HG03439 (cell line): Measurements from ENCODE around the gene ZCCHC12.
"Not testable (repeated sequence)": the region's sequence is repeated elsewhere in the genome, so short reads cannot be mapped to it uniquely, and the experiment has no call there.

Source experiments
- ATAC-seq: cut with Tn5 transposase; IDR thresholded peaks from one replicate; pipeline ENCODE4 v1.9.1; 2021; ENCODE audit warnings: mild to moderate bottlenecking, moderate library complexity; ENCODE audit not compliant: unreplicated experiment

ZCCHC12 gene

DNA sequence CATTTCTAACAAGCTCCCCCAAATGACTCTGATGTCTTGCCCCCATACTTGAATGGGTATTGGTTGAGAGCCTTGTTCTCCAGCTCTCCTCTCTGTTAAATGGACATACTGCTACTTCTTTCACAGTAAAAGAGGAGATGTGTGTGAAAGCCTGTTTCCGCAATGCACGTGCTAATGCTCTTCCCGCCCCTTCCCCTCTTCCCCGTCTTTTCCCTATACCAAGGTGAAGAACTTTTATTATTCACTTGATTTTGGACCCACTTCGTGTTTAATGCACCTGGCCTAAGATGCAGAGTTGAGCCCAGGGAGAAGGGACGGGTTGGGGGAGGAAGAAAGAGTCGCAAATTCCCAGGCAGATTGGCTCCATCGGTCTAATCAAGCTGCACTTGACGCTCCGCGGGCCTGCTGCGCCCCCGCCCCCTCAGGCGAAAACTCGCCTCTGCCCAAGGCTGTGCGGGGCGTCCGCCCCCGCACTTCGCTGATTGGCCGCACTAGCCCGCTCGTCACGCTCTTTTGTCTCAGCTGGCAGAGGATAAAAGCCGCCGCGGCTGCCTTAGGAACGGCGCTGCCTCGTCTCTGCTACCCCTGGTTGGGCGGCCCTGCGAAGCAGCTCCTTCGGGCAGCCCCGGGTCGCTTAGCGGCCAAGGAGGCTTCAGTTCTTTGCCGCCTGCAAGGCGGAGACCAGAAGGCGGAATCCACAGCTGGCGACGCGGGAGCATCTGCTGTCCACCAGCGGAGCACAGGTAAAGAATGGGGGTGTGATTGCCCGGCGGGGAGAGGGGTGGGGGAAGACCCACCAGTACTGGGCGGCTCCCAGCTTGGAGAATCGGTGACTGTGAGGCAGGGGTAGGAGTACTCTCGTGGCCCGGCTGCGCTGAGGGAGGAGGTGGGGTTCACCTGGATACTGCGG, at the start of gene ZCCHC12:
ZCCHC12 (plus strand) TSS at position 562 of the 910 bp plus-strand sequence. CDS start 1,421 bp downstream, outside the sequence.
- ATAC-seq, result no peak

DNA sequence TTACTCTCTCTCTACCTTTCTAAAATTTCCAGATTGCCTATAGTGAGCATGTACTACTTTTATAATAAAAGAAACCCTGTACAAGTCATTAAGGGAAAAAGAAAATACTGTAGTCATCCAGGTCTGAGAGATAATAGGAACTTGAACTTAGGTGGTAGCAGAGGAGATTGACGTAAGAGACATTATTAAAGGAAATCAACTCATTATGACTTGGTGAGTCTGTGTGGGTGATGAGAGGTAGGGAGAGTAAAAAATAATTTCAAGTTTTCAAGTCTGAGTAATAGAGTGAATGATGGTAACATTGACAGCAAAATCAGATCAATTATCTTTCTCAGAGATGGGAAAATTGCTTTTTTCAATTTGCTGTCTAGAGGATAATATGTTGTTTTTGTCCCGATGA, 44.0 kb upstream of the ZCCHC12 start:
- ATAC-seq, result no peak

DNA sequence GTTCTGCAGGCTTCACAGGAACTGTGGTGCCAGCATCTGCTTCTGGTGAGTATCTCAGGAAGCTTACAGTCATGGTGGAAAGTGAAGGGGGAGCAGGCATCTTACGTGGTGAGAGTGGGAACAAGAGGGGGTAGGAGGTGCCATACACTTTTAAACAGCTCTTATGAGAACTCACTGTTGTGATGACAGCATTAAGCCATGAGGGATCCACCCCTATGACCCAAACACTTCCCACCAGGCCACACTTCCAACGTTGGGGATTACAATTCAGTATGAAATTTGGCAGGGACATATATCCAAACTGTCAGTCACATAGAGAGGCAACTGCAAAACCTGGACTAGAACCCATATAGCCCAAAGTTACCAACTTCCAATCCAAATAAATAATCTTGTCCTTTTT, 43.1 kb upstream of the ZCCHC12 start:
- ATAC-seq, result no peak

DNA sequence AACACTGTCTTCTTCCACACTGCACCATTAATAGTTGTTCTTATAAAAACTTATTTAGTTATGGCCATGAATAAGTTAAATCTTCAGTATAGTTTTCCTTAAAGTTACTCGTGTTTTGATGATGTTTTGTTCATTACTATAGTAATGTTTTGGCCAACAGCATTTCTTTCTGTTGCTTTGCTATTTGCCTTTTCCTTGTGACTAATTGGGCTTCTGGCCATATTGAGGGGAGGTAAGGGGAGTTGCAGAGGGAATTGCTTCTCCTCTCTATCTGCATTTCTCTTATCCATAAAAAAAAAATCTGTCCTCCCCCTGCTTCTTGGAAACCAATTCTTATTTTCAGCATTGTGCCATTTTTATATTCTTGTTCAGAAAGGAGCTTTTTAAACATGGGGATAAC, 42.7 kb upstream of the ZCCHC12 start:
- no peak for ATAC-seq

DNA sequence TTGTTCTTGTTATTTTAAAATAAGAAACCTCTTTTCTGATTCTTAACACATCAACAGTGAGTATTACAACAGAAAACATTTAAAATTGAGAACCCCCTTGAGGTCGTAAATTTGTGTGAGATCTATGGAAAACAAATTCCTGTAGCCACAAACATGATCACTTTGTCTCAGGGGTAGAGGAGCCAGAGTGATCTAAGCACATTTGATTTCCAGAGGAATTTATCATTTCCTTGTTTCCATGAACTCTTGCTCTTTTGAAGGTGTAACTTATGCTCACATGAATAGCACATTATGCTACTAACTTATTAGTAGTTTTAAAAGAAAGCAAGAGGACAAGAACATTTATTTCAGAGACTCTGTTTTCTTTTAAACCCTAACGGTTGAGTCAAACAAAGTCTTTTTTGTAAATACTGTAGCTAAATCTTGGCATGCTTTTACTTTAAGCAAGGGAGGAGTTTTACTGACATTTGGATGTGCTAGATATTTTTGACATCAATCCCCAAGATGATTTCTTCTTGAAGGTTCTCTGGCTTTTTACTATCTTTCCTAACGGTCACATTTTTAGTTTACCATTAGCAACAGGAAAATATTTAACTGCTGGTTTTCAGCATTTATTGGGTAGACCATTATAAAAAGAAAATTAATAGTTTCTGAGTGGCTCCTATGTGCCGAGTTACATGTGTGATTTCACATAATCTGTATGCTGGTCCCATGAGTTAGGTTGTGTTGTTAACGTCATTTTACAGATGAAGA, 27.9 kb upstream of the ZCCHC12 start:
- ATAC-seq, result no peak

DNA sequence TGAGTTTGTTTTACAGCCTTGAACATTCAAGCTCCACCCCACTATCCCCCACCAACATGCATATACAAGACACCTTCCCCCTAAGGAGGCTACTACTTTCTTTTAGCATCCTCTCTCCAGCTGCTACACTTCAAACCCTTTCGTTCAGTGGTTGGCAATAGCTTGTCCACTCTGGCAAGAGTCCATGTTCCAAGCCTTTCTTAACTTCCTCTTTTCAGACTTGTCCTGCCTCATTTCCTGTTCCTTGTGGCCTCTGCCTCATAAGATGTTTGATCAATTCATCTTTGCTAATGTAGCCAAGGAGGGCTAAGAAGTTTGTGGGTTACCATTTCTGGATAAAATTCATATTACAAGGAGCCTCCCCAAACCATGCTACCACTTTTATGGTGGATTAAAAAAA, 20.8 kb upstream of the ZCCHC12 start:
- ATAC-seq, result no peak

DNA sequence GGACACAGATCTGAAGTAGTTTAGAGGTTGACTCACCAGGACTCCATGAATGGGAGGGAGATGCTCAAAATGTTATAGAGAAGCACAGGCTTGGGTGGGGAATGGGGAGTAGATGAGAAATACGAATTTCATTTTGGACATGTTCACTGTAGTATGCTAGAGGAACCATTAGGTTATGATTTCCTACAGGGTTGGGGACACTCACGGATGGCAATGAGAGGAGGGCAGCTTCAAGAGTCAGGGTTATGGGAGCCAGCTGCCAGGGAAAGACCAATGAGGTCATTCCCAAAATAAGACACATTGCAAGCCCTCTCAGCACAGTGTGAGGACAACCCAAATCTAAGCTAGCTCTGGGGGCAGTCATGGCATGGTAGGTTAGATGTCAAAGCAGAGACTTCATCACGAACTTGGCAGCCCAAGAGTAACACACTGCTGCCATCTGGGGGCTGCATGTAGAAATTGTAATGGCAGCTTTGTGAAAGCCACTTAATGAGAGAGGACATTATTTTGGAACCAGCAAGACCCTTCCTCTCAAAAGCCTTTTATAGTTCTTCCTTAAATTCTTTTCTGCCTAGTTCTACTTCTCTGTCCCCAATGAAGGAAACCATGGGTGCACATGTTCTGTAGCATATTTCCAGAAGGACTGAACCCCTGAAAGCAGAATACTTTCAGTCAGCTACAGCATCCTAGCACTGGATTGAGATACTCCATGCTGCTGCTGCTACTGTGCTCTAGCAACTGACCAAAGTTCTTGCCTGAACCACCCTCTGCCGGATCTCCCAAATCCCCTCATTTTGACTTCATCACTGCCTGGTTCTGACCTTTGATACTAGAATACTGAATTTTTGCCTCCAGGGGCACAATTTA, 16.2 kb upstream of the ZCCHC12 start:
- no peak for ATAC-seq

DNA sequence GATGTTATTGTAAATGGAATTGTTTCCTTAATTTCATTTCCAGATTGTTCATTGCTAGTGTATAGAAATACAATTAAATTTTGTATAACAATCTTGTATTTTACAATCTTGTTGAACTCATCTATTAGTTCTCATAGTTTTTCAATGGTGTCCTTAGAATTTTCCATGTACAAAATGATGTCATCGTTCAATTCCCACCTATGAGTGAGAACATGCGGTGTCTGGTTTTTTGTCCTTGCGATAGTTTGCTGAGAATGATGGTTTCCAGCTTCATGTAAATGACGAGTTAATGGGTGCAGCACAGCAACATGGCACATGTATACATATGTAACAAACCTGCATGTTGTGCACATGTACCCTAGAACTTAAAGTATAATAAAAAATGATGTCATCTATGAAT, 6.4 kb upstream of the ZCCHC12 start:
- not testable (repeated sequence) for ATAC-seq

DNA sequence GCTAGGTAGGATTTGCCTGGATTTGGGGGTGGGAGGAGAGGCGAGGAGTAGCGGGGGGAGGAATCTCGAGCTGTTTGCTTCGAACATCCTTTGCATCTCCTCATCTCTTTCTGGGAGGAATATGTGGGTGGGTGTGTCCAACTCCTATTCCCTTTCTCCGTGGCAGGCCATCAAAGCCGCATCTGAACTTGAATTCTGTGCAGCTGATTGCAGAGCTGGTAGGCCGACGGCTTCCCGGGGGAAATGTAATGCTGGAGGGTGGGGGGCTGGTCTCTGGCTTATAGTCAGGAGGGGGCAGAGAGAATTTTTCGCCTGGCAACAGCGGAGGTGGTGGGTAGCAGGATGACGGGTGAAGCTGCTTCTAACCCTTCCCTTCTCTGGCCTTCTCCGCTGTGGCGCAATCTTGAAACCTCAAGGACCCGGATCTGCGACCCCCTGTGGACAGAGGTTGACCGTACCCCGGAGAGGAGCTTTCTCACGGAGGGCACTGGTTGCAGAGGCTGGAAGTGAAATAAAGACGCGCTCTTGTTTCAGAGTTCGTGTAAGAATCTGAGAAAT, 628 bp downstream of the ZCCHC12 start:
- no peak for ATAC-seq

DNA sequence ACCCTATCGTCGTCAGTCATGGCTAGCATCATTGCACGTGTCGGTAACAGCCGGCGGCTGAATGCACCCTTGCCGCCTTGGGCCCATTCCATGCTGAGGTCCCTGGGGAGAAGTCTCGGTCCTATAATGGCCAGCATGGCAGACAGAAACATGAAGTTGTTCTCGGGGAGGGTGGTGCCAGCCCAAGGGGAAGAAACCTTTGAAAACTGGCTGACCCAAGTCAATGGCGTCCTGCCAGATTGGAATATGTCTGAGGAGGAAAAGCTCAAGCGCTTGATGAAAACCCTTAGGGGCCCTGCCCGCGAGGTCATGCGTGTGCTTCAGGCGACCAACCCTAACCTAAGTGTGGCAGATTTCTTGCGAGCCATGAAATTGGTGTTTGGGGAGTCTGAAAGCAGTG, 1.6 kb downstream of the ZCCHC12 start:
- no peak for ATAC-seq

DNA sequence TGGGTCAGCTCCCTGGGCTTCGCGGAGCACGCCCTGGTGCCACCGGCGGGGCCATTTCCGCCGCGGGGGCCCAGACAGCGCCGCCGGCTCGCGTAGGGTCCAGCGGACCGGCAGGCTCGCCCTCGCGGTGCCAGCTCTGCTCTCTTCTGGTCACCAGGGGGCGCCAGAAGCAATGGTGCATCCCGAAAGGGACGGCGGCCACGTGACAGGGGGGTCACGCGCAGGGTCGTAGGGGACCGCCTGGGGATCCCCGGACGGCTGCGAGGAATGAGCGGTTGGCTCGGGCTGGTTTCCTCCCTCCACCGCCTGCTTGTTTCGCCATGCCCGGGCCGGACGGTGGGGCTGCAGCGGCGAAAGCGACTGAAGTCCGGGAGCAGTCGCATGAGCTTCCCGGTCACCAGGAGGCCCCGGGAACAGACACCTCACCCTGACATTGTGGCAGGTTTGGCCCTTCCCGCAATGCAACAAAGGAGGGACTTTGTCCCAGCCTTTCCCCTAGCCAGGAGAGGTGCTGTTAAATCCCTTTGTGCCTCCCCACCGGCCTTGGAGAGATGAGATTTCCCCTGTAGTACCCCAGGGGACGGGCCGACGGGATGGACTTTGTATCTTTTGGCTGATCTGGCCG, 15.8 kb downstream of the ZCCHC12 start:
- peak; percentile 85 for ATAC-seq

DNA sequence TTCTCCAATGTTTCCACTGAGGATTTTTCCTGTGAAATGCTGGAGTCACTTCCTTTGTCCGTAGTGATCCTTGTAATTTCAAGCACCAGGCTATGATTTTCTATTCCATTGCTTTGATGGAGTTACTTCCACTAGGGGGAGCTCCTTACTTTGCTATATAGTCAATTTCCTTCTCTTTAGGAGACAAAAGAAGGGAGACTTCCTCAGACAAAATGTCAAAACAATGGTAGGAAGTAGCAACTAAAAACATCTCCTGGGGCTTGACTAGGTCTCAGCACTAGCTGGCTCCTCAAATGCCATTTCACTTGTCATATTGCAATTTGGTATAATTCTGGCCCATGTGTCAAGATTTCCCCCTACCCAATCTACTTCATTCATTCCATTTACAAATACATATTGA, 24.1 kb downstream of the ZCCHC12 start:
- ATAC-seq, result no peak

DNA sequence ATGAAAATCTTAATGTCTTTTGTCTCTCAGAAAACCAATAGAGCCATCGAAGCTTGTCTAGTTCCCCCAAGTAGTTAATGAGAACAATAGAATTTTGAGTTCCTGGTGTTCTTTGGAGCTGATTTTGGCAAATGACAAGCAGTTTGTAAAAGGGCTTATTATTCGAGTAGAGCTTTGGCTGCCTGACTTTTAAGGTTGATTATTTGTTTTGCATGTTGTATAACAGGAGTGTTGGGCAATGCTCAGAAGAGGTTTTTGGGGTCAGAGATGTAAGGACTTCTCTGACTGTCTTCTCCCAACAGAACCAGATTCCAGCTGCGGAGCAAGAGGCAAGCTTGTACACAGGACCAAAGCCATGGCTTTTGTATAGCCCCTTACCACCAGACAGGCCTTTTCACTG, 30.0 kb downstream of the ZCCHC12 start:
- ATAC-seq, result no peak

DNA sequence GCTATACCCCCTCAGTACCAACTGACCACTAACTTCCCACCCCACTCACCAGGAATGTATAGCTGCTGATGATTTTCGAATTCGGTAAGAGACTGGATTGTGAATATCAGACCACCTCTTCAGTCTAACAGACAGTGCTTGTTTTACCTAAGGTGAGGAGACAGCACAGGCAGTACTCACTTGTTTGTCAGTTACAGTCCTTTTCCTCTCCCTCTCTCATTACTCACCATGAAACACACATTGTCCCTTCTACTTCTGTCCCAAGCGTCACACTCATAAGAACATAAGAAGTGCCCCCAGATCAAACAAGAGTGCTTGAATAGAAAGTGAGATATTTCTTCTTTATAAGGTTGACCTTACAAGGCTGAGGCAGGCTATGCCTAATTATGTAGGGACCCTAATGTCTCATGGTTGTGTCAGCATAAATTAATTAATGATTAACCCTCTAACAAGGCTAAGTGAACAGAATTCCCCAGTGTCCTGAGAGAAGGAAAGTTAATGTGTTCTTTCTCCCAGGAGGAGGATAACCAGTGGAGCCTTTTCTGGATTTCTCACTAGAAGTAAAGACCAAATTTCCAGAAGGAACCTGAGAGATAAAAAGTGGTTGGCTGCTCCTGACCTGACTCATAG, 32.2 kb downstream of the ZCCHC12 start:
- ATAC-seq, result no peak

DNA sequence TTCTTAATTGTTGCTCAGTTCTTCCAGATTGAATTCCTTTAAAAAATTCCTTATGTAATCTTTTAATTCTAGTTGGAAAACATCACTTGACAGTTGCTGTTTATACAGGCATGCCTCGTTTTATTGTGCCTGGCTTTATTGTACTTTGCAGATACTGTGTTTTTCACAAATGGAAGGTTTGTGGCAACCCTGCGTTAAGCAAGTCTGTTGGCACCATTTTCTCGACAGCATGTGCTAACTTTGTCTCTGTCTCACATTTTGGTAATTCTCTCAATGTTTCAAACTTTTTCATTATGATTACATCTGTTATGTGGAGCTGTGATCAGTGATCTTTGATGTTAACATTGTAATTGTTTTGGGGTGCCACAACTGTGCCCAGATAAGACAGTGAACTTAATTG, 33.4 kb downstream of the ZCCHC12 start:
- no peak for ATAC-seq

DNA sequence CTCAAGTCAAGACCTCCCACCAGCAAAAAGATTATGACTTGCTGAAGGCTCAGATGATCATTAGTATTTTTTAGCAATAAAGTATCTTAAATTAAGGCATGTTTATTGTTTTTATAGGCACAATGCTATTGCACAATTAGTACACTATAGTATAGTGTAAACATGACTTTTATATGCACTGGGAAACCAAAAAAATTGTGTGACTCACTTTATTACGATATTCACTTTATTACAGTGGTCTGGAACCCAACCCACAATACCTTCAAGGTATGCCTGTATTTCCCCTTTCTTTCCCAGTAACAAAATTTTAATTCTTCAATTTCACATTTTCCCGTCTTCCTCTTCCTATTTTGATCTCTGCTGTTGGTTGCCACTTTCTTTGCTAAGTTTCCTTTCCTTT, 37.7 kb downstream of the ZCCHC12 start:
- no peak for ATAC-seq

DNA sequence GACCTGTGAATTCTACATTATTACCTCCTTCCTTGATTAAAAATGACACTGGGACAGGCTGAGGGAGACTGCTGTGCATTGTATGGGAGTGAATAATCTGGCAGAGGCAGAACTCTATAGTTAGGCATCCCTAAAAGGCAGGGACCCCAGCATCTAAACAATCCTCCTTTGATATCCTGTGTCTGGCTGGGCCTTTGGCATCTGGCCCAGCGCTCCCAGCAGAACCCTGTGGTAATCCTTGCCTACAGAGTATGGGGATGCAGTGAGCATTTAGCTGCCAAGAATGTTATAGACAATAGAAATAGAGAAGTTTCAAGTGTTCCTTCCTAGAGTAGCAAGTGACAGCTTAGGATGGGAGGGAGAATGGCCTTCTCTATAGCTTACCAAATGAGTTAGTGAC, 38.5 kb downstream of the ZCCHC12 start:
- ATAC-seq, result no peak

DNA sequence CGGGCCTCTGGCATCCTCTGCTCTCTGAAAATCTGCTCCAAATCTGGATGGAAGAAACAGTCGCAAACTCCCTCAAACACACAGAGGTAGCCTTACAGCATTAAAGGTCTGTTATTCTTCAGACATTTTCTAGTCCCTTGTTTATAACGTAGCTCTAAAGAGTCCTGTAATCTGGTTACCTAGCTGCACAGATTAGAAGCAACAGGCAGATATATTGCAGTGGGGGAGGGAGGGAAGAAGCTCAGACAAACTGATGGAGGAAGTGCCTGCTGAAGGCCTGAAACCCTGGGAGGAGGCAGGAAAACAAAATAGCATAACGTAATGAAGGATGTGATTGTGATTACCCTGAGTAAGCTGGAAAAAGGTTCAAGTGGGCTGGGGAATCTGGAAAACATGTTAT, 39.4 kb downstream of the ZCCHC12 start:
- ATAC-seq, result no peak

DNA sequence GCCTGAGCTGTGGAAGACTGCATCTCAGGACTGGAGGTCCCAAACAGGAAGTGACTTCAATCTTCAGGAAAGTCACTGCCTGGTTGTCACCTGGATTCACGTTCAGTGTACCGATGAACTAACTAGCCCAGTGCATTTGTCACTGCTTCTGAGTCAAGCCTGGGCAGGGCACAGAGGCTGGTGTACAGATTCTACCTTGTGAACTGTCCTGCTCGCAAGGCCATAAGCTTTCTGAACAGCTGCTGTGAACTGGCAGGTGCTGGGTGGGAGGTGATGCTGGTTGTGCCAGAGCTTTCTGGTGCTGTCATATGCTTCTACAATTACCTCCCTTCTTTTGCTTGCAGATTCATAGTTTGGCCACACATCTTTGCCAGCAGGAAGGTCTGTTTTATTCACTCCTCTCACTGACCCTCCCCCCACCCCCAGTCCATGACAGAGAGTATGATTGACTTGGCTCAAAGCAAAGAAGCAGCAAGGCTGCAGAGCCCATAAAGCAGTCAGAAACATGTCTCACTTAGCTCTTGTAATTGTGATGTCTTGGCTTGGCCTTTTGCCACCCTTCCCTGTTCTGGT, 40.5 kb downstream of the ZCCHC12 start:
- no peak for ATAC-seq

DNA sequence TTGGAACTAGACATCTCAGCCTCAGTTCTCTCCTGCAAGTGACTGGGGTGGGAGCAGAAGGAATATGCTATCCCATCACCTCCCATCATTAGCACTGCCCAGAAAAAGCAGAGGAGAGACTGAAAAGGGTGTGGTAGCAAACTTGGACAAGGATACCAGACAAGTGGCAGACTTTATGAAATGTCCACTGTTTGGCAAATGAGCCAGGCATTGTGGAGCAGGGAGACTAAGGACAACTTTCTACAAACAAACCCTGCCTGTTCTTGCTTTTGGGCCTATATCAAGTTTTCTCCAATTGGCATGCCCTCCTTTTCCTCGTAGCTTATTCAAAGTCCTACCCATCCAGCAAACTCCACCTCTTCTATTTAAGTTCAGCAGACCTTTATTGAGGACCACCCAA, 41.6 kb downstream of the ZCCHC12 start:
- no peak for ATAC-seq
